ENCODE results near the gene ZCCHC12.

ZCCHC12 gene

GRCh38 chrX:118861338-118861737 is 37.7 kb downstream of the ZCCHC12 start:
- ATAC-seq = no peak

GRCh38 chrX:118862091-118862490 is 38.5 kb downstream of the ZCCHC12 start:
- ATAC-seq = no peak
- TF ChIP-seq CSDC2 (CRISPR knock-in tag; IDR thresholded peaks at IDR 0.05) (no peak), ZNF70 (CRISPR knock-in tag; IDR thresholded peaks at IDR 0.05) (no peak), GLIS3 (CRISPR knock-in tag; IDR thresholded peaks at IDR 0.05) (no peak), OSR1 (CRISPR knock-in tag; IDR thresholded peaks at IDR 0.05) (no peak), ZC3H10 (CRISPR knock-in tag; IDR thresholded peaks at IDR 0.05) (no peak), ARNTL (CRISPR knock-in tag; IDR thresholded peaks at IDR 0.05; ENCODE audit: borderline replicate concordance, low read depth) (no peak), CREB5 (CRISPR knock-in tag; IDR thresholded peaks at IDR 0.05; ENCODE audit: low read depth) (no peak), POU6F1 (CRISPR knock-in tag; IDR thresholded peaks at IDR 0.05; ENCODE audit: borderline replicate concordance, low read depth) (no peak), ZNF8 (CRISPR knock-in tag; IDR thresholded peaks at IDR 0.05) (no peak)

More at GRCh38 chrX:118861338-118861737, 37.7 kb downstream of the ZCCHC12 start:
- TF ChIP-seq BACH2 (CRISPR knock-in tag; IDR thresholded peaks at IDR 0.05; ENCODE audit: borderline replicate concordance) (no peak), CSDC2 (CRISPR knock-in tag; IDR thresholded peaks at IDR 0.05) (no peak), CSRNP3 (CRISPR knock-in tag; IDR thresholded peaks at IDR 0.05) (no peak), ZFP3 (CRISPR knock-in tag; IDR thresholded peaks at IDR 0.05) (no peak), POU6F1 (CRISPR knock-in tag; IDR thresholded peaks at IDR 0.05; ENCODE audit: borderline replicate concordance, low read depth) (no peak), PATZ1 (CRISPR knock-in tag; IDR thresholded peaks at IDR 0.05; ENCODE audit: borderline replicate concordance) (no peak), TOX (CRISPR knock-in tag; IDR thresholded peaks at IDR 0.05; ENCODE audit: borderline replicate concordance) (no peak), ZNF565 (CRISPR knock-in tag; conservative IDR thresholded peaks at IDR 0.05; ENCODE audit: low read depth) (no peak), CREB5 (CRISPR knock-in tag; IDR thresholded peaks at IDR 0.05; ENCODE audit: low read depth) (no peak), SNAI2 (CRISPR knock-in tag; IDR thresholded peaks at IDR 0.05) (no peak), TSHZ2 (CRISPR knock-in tag; IDR thresholded peaks at IDR 0.05) (no peak), ZNF8 (CRISPR knock-in tag; IDR thresholded peaks at IDR 0.05) (no peak), ISL1 (CRISPR knock-in tag; IDR thresholded peaks at IDR 0.05) (no peak), PPARA (CRISPR knock-in tag; IDR thresholded peaks at IDR 0.05; ENCODE audit: borderline replicate concordance) (no peak), ARNTL (CRISPR knock-in tag; IDR thresholded peaks at IDR 0.05; ENCODE audit: borderline replicate concordance, low read depth) (no peak), TCF4 (CRISPR knock-in tag; IDR thresholded peaks at IDR 0.05; ENCODE audit: borderline replicate concordance) (no peak), ESRRG (CRISPR knock-in tag; IDR thresholded peaks at IDR 0.05) (no peak), OSR1 (CRISPR knock-in tag; IDR thresholded peaks at IDR 0.05) (no peak)
